Nucleus accumbens (tissue), 56 donors: ENCODE measurements around the gene STS.

ENCODE experiments used
- DNase-seq, 56 donors: peaks; one replicate each; lab custom pipeline; 2025; lab: John Stamatoyannopoulos, UW

Gene STS

DNA sequence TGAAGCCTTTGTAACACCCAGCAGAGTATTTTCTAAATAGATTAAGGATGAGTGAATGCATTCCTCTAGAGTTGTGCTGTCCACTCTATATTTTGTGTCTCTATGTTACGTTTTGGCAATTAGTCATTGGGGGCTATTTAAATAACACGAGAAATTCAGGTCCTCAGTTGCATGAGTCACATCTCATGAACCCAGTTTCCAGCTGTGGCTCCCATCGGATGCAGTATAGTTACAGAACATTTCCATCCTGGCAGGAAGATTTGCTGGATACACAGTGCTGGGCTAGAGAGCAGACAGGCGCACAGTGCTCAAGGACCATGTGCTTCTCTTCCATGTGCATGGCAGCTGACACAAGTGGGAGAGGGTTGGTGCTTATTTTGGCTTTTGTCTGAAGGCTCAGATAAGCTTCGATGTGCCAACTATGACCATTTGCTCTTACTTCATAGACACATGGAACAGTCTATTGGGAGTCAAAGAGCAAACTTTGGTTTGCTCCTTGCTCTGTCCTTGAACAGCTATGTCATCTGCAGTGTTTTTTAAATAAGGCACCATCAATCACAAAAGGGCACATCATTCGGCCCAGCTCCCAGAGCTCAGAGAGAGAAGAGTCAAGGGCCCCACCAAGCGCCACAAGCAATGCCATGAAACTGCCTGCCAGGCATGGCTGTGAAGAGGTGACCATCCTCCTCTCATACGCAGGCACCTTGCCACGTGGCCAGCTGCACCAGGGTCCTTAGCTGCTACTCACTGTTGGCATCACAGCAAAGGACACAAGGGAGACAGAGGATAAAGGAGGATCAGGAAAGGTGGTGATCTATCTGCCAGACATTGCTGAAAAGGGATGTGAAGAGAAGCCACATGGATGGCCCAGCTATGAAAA lies 8.1 kb upstream of the STS start:
- DNase-seq = no peak

DNA sequence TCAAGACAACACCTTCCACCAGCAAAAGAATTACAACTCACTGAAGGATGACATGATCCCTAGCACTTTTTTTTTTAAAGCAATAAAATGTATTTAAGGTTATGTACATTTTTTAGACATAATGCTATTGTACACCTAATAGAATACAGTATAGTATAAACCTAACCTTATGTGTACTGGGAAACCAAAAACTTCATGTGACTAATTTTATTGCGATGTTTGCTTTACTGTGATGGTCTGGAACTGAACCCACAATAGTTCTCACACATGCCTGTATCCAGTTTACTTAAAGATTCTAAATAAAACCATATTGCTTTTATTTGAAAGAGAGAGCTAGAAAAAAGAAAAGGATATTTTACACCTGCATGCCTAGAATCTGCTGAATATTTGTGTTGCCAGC lies 4.4 kb upstream of the STS start:
- DNase-seq = no peak

DNA sequence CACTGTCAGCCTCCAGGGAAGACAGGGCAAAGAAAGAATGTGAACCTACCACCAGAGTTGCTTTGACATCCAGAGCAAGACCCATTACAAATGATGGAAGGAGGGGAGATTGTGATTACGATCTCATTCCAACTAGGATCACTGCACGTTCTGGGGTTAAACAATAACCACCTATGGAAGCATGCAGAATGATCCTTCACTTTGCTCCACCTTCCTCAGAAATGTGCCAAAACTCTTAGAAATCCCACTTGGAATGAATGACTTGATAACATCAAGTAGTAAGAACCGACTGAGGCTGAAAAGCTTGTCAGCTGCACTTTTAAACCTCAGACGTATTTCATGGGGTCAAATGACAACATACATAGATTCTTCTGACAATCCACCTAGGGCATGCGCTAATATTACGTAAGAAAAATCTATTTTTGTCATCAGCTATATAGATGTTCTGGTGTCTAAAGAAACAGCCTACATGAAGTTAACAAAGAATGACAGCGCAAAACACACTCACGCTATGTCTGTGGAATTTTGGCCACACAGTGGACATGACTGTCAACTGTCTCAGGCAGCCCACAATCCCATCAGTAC lies 3.5 kb upstream of the STS start:
- DNase-seq = no peak

GRCh38 chrX:7145454-7145853 lies 2.1 kb upstream of the STS start:
- no peak for DNase-seq

- no peak for DNase-seq
These were observed 1.4 kb upstream of the STS start for GRCh38 chrX:7146020-7146702.

- DNase-seq = peak in 11 of 56 donors; percentile 22 to 73 (median 37)
These were observed 654 bp upstream of the STS start for GRCh38 chrX:7146703-7147412.

- DNase-seq = peak in 54 of 56 donors; percentile 24 to 92 (median 76)
These were observed 704 bp downstream of the STS start, which contains the start of gene PUDP for GRCh38 chrX:7147978-7148854. Gene PUDP (minus strand): TSS chrX:7148153. CDS start chrX:7148113, 40 bp downstream.

DNA sequence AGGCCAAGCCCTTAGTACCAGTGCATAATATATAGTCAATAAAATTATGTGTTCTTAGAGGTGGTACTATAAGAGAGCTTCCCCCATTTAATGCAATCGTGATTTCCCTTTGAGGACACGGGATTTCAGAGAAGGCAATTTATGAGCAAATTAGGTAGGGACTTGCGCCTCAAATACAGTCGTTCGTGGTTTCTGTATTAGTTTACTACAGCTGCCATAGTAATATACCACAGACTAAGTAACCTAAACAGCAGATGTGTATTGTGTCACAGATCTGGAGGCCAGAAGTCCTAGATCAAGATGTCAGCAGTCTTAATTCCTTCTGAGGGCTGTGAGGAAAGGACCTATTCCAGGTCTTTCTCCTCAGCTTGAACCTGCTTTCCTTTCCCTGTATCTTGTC lies 1.9 kb downstream of the STS start:
- DNase-seq = no peak

- no peak for DNase-seq
These were observed 5.7 kb downstream of the STS start for GRCh38 chrX:7153231-7153630.

DNA sequence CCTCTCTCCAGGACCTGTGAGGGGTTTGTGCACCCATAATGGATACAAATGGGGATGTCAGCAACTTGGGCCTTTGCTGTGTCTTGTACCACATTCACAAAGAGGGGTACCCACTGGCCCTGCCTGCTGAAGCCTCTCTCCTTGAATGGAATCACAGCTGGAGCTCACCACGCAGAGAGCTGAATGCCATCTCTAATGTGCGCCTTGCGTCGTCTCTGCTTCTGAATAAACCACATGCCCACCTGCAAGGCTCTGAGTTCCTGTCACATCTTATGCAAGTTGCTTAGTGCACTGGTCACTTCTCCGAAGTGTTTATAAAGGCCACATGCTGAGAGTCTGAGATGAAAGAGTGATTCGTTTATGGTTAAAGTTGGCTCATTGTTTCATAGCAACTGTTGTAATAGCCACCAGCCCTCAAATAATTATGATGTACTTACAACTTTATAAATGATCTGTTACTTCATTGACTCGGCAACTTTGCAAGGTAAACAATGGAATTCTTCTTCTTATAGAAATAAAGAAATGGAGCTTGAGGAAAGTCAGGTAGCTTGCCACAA lies 6.6 kb downstream of the STS start:
- DNase-seq = no peak

DNA sequence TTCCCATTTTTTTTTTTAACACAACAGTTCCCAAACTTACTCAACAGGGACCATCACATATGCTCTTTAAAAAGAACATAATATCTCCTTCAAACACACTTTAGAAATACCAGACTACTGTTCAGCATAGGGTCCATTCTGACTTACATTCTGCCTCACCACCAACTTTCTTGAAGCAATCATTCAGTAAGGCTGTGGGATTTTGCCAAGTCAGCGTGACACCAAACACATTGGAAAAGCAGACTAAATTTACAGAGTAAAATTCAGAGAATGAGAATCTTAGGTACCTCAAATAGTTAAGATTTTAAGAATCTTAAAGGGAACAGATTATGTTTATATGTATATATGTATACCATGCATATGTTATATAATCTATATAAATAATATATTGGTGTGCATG lies 7.7 kb downstream of the STS start:
- DNase-seq = no peak

GRCh38 chrX:7156879-7157278 lies 9.4 kb downstream of the STS start:
- DNase-seq = no peak

DNA sequence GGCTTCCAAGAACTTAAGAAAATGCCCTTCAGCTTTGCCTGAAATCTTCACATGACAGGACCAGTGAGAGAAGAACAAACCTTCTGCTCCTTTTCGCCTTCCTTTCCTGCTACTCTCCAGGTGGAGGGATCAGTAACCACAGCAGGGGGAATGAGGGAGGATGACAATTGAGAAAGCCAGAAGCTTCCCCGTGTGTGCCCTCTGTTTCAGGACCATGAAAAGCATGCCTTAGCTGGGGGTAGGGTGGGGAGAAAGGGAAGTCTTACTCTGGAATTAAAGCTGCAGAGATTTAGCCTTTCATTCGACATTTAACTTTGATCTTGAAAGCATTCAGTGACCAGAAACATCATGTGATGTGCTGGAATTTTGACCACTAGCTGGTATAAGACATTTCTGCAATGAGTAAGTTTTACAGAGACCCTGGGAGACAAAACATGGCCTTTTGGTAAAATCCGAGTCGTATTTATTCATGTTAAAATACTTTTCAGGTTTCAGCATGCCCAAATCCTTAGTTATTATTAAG lies 11.0 kb downstream of the STS start:
- no peak for DNase-seq

GRCh38 chrX:7159149-7159861 lies 11.8 kb downstream of the STS start:
- DNase-seq = no peak

DNA sequence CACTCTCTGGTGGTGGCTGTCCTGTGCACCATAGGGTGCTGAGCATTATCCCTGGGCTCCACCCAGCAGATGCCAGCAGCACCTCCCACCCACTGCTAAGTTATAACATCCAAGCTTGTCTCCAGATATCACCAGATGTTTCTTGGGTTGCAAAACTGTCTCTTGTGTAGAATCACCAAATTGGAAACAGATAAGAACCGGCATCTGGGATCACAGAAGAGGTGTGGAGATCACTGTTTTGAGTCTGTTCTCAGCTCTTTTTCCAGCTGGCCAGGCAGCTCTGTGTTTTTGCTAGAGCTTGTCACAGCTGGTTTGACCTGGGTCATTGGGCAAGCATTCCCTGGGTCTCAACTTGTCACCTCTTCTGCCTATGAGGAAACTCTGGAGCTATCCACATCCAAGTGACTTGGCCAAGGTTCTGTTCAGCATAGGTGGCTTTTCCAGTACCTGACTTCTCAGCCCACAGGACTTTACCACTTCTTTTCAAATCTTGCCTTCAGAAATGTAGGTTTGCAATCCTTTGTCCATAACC lies 15.7 kb downstream of the STS start:
- DNase-seq = no peak

DNA sequence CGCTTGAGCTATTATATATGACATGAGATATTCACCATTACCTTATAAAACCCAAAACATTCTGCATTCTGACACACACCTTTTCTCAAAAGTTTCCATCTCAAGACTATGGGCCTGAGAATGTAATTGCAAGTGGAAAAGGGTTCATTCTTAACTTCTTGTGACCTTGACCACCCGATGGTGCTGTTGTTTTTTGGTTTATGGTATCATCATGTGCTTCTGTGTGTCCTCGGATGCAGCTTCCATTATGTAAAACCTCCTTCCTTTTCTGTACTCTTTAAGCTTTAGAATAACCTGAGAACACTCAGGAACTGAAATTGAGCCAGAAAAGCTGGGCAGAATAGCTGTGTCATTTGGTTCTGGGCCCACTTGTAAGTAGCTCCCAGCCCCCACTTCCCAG lies 16.7 kb downstream of the STS start:
- no peak for DNase-seq

GRCh38 chrX:7168371-7168770 lies 20.9 kb downstream of the STS start:
- no peak for DNase-seq

GRCh38 chrX:7169627-7170026 lies 22.1 kb downstream of the STS start:
- DNase-seq = no peak
